G401.6 (cell line): ENCODE results near the gene HS6ST3.

Experiments used
- FAIRE-seq: peaks from 2 replicates; lab custom pipeline; 2012; peaks lifted over from hg19 to GRCh38; lab: Jason Lieb, UNC

Gene HS6ST3

GRCh38 chr13:96661612-96662011 lies 571.7 kb downstream of the HS6ST3 start:
- no peak for FAIRE-seq

- no peak for FAIRE-seq
These were observed 572.1 kb downstream of the HS6ST3 start for GRCh38 chr13:96662036-96662435.

GRCh38 chr13:96667294-96668018 lies 577.5 kb downstream of the HS6ST3 start:
- no peak for FAIRE-seq

GRCh38 chr13:96671073-96671472 lies 581.2 kb downstream of the HS6ST3 start:
- FAIRE-seq = no peak

- no peak for FAIRE-seq
These were observed 582.1 kb downstream of the HS6ST3 start for GRCh38 chr13:96672016-96672415.

GRCh38 chr13:96673825-96674224 lies 583.9 kb downstream of the HS6ST3 start:
- FAIRE-seq = no peak

GRCh38 chr13:96677029-96677428 lies 587.1 kb downstream of the HS6ST3 start:
- FAIRE-seq = no peak

- FAIRE-seq = no peak
These were observed 588.9 kb downstream of the HS6ST3 start for GRCh38 chr13:96678801-96679200.

GRCh38 chr13:96680898-96681297 lies 591.0 kb downstream of the HS6ST3 start:
- FAIRE-seq = no peak

GRCh38 chr13:96681766-96682165 lies 591.9 kb downstream of the HS6ST3 start:
- FAIRE-seq = no peak

GRCh38 chr13:96684469-96684868 lies 594.6 kb downstream of the HS6ST3 start:
- FAIRE-seq = no peak

- no peak for FAIRE-seq
These were observed 595.0 kb downstream of the HS6ST3 start for GRCh38 chr13:96684907-96685306.

- no peak for FAIRE-seq
These were observed 596.4 kb downstream of the HS6ST3 start for GRCh38 chr13:96686286-96686685.

- FAIRE-seq = no peak
These were observed 597.3 kb downstream of the HS6ST3 start for GRCh38 chr13:96687191-96687590.

- FAIRE-seq = no peak
These were observed 601.1 kb downstream of the HS6ST3 start for GRCh38 chr13:96690998-96691397.

GRCh38 chr13:96696389-96696900 lies 606.5 kb downstream of the HS6ST3 start:
- FAIRE-seq = no peak

- no peak for FAIRE-seq
These were observed 610.8 kb downstream of the HS6ST3 start for GRCh38 chr13:96700657-96701056.

- FAIRE-seq = no peak
These were observed 617.2 kb downstream of the HS6ST3 start for GRCh38 chr13:96707146-96707545.

GRCh38 chr13:96710166-96710862 lies 620.4 kb downstream of the HS6ST3 start:
- FAIRE-seq = no peak

GRCh38 chr13:96720446-96720845 lies 630.5 kb downstream of the HS6ST3 start:
- no peak for FAIRE-seq

- FAIRE-seq = no peak
These were observed 636.7 kb downstream of the HS6ST3 start for GRCh38 chr13:96726651-96727050.

GRCh38 chr13:96728463-96728862 lies 638.6 kb downstream of the HS6ST3 start:
- FAIRE-seq = no peak

- no peak for FAIRE-seq
These were observed 640.8 kb downstream of the HS6ST3 start for GRCh38 chr13:96730676-96731075.

GRCh38 chr13:96734499-96734898 lies 644.6 kb downstream of the HS6ST3 start:
- no peak for FAIRE-seq
